Activated B cell treated with CpG ODN at 0.5 μM for 24 hours (primary cell): ENCODE measurements around the gene TMEM219. TPM values are rescaled to one million over a fixed set of nuclear protein-coding genes. Genes with fewer than 3 reads are reported as not detected.

Source experiments
- ATAC-seq: fragments of 200-7000 bp; cut with Tn5 transposase; one replicate; pipeline ENCODE4 v1.10.0; 2021; ENCODE audit warnings: low read depth, mild to moderate bottlenecking, moderate library complexity
- CTCF ChIA-PET: fragments of 350-600 bp; sonication (Branson Sonifier 250); formaldehyde crosslinking; loops from one replicate; lab custom pipeline; 2021; ENCODE audit warnings: antibody characterized with exemption; lab: Charles Lee
- POLR2A ChIA-PET: fragments of 350-600 bp; sonication (Branson Sonifier 250); formaldehyde crosslinking; loops from one replicate; lab custom pipeline; 2021; ENCODE audit warnings: antibody characterized with exemption; lab: Charles Lee
- DNase-seq: peaks from one replicate; pipeline ENCODE4 v3.0.0; 2022
- H3K27ac Mint-ChIP-seq: one replicate; pipeline ENCODE4 v1.8.0; 2020; ENCODE audit warnings: mixed read lengths
- H3K27me3 Mint-ChIP-seq: one replicate; pipeline ENCODE4 v1.8.0; 2021; ENCODE audit warnings: mixed read lengths
- H3K36me3 Mint-ChIP-seq: one replicate; pipeline ENCODE4 v1.8.0; 2021; ENCODE audit warnings: low read depth, mixed read lengths
- H3K4me1 Mint-ChIP-seq: one replicate; pipeline ENCODE4 v1.8.0; 2021; ENCODE audit warnings: mixed read lengths
- H3K4me3 Mint-ChIP-seq: one replicate; pipeline ENCODE4 v1.8.0; 2020; ENCODE audit warnings: mild to moderate bottlenecking, mixed read lengths
- H3K9me3 Mint-ChIP-seq: one replicate; pipeline ENCODE4 v1.8.0; 2020; ENCODE audit warnings: mixed read lengths
- intact Hi-C: fragments of 100-400 bp; cut with micrococcal nuclease; formaldehyde crosslinking; loops from one replicate; pipeline ENCODE4 v1.15.1; 2024
- total RNA-seq: library from RNA; stranded (reverse); gene quantifications from 2 replicates; pipeline ENCODE4 v1.2.3, GENCODE V29; 2022
- TF ChIP-seq, protein P1 (sequence below): fragments of 200-600 bp; IDR thresholded peaks from one replicate; pipeline ENCODE4 v1.8.0; 2022; ENCODE audit warnings: antibody characterized with exemption, mild to moderate bottlenecking

Gene TMEM219
- total RNA-seq, 1 donor from 2014 or later: 50.3 TPM

DNA sequence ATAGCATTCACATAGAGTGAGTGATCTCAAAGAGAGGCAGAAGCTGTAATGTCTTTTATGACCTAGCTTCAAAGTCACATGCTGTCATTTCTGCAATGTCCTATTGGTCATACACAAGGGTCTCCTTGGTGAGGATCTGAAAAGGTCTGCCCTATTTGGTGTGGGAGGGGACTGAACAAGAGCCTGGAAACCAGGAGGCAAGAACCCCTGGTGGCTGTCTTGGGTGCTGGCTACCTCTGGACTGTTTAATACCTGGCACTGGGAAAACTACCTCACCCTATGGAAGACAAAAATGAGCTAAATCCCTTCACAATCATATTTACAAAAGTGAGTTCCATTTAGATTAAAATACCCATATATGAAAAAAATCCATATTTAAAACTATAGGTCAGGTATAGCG is 44.9 kb upstream of the TMEM219 start:
- Mint-ChIP-seq H3K27ac (no peak overlapping the region), H3K9me3 (no peaks in the 10 kb centered on the region), H3K36me3 (peaks cover 67% of the 10 kb centered on the region), H3K4me3 (no peak overlapping the region), H3K4me1 (peaks cover 3% of the 10 kb centered on the region), H3K27me3 (no peaks in the 10 kb centered on the region)
- POLR2A ChIA-PET: interaction anchor here (3.0 kb wide), 1 partner anchor 9 kb away, joined by 10 read pairs; the partner anchor contains the start of gene KCTD13
- TF ChIP-seq, protein P1, sequence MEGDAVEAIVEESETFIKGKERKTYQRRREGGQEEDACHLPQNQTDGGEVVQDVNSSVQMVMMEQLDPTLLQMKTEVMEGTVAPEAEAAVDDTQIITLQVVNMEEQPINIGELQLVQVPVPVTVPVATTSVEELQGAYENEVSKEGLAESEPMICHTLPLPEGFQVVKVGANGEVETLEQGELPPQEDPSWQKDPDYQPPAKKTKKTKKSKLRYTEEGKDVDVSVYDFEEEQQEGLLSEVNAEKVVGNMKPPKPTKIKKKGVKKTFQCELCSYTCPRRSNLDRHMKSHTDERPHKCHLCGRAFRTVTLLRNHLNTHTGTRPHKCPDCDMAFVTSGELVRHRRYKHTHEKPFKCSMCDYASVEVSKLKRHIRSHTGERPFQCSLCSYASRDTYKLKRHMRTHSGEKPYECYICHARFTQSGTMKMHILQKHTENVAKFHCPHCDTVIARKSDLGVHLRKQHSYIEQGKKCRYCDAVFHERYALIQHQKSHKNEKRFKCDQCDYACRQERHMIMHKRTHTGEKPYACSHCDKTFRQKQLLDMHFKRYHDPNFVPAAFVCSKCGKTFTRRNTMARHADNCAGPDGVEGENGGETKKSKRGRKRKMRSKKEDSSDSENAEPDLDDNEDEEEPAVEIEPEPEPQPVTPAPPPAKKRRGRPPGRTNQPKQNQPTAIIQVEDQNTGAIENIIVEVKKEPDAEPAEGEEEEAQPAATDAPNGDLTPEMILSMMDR: no peak
- no peak for DNase-seq
- intact Hi-C loops: no loop called here
- ATAC-seq: no peak
- CTCF ChIA-PET: no interaction called here

DNA sequence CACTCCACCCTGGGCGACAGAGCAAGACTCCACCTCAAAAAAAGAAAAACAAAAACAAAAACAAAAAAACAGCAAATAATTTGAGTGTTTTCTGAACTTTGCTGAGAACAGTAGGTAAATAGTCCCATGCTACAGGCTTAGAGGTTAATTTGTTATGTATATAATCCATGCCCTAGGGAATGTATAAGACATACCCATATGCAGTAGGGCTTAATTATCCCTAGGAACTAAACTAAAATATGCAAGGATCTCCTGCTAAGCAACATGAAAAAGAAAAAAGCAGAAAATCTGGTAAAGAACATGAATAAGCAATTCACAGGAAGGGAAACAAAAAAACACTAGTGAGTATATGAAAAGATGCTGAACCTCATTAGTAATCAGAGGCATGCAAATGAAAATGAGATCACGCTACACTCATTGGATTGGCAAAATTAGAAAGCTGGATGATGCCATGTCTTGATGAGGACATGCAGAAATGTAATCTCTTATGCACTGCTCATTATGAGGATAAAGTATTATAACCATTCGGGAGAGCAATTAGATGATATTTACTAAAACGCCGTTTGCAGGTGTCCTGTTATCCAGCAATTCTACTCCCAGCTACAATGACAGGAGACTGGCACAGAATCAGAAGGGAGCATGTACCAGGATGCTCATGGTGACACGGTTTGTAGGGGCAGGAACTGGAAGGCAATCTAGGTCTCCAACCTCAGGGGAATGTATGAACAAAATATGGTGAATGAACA is 41.4 kb upstream of the TMEM219 start:
- intact Hi-C loops: no loop called here

DNA sequence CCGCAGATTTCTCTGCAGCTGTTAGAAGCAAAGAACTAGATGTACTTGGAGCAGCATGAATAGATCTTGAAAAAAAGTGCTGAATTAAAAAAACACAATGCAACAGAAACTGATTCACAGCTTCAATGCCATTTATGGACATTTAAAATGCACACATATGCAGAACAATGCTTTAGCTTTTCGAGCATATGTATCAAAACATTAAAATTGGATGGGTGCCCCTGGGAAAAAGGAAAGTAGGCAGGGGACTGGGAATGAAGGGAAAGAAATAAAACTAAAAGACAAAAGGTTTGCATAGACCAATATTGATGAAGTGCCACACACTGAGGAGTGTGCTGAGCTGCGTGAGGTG is 40.9 kb upstream of the TMEM219 start:
- DNase-seq (no peak), ATAC-seq (no peak)
- intact Hi-C loops: no loop called here
- TF ChIP-seq, protein P1: no peak
- Mint-ChIP-seq H3K4me1 (peaks cover 19% of the 10 kb centered on the region), H3K36me3 (peaks cover 61% of the 10 kb centered on the region), H3K4me3 (no peak overlapping the region), H3K9me3 (no peaks in the 10 kb centered on the region), H3K27ac (no peak overlapping the region), H3K27me3 (no peaks in the 10 kb centered on the region)
- ChIA-PET POLR2A (interaction anchor here (1.2 kb wide), 1 partner anchor 52 kb away, joined by 4 read pairs; no protein-coding TSS in a partner anchor), CTCF (no interaction called here)

More for the DNA sequence above, 41.4 kb upstream of the TMEM219 start:
- TF ChIP-seq, protein P1: no peak
- ATAC-seq (no peak), DNase-seq (no peak)
- Mint-ChIP-seq H3K27me3 (no peaks in the 10 kb centered on the region), H3K9me3 (no peaks in the 10 kb centered on the region), H3K4me1 (peaks cover 18% of the 10 kb centered on the region), H3K36me3 (peaks cover 65% of the 10 kb centered on the region), H3K27ac (no peak overlapping the region), H3K4me3 (no peak overlapping the region)
- CTCF ChIA-PET: no interaction called here
- POLR2A ChIA-PET: interaction anchor here (1.2 kb wide), 1 partner anchor 53 kb away, joined by 4 read pairs; no protein-coding TSS in a partner anchor

DNA sequence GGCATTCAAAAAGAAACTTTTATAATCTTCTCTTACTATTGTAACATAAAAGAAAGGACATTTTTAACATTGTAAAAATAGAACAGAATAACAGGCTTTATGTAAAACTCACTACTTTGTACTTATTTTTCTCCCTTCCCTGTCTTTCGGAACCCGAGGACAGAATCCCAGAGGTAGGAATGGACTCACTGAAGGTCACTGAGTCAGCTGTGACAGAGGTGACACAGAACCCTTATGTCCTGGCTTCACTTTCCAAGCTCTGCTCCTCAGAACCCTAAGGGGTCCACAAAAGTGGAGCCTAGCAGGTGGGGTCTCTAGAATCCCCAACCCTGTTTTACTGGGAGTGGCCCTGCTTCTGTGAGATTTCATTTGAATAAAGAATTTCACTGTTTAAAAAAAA is 39.6 kb upstream of the TMEM219 start:
- Mint-ChIP-seq H3K4me1 (peaks cover 31% of the 10 kb centered on the region), H3K9me3 (no peaks in the 10 kb centered on the region), H3K27ac (no peak overlapping the region), H3K4me3 (no peak overlapping the region), H3K36me3 (peaks cover 50% of the 10 kb centered on the region), H3K27me3 (no peaks in the 10 kb centered on the region)
- POLR2A ChIA-PET: interaction anchor here (0.5 kb wide), 1 partner anchor 39 kb away, joined by 4 read pairs; no protein-coding TSS in a partner anchor
- intact Hi-C loops: no loop called here
- ATAC-seq: no peak
- CTCF ChIA-PET: no interaction called here
- DNase-seq: no peak
- TF ChIP-seq, protein P1: no peak

DNA sequence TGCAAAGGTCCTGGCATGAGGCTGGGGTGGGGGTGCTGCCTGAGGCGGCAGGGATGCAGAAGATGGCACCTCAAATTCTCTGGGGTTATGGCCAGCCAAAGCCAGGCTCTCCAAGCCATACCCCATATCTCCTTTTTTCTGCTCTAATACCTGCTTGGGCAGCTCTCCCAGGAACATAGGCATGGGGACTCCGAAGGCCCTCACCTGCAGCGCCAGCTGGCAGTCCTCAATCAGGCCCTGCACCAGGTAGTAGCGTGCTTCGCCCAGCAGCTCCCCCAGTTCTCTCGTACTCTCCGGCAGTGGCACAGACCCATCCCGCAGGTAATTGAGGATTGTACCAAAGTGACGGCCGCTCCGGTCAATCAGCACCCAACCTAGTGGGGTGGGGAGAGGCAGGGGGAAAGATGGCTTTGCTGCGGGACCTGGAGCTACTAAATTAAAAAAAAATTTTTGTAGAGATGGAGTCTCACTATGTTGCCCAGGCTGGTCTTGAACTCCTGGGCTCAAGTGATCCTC is 38.8 kb upstream of the TMEM219 start:
- H3K4me1 Mint-ChIP-seq: peaks cover 31% of the 10 kb centered on the region
- no peaks in the 10 kb centered on the region for H3K27me3 Mint-ChIP-seq
- no peaks in the 10 kb centered on the region for H3K9me3 Mint-ChIP-seq
- H3K4me3 Mint-ChIP-seq: no peak overlapping the region
- TF ChIP-seq, protein P1: no peak
- no peak overlapping the region for H3K27ac Mint-ChIP-seq
- no peak for DNase-seq
- CTCF ChIA-PET: no interaction called here
- ATAC-seq: no peak
- POLR2A ChIA-PET: interaction anchor here (0.5 kb wide), 2 partner anchors 38 to 72 kb away, joined by 4 to 5 read pairs; no protein-coding TSS in a partner anchor
- peaks cover 46% of the 10 kb centered on the region for H3K36me3 Mint-ChIP-seq
- intact Hi-C loops: no loop called here
